NCI-H524 (cell line): ENCODE results near the gene CRTC3.
A peak's percentile ranks its signal among the peaks of the same experiment; 100 is the strongest.

Experiments
- DNase-seq, 2 experiments: peaks; one replicate each; lab custom pipeline; 2025; lab: John Stamatoyannopoulos, UW

CRTC3 gene

GRCh38 chr15:90593499-90594158 is 63.9 kb downstream of the CRTC3 start:
- DNase-seq = no peak

DNA sequence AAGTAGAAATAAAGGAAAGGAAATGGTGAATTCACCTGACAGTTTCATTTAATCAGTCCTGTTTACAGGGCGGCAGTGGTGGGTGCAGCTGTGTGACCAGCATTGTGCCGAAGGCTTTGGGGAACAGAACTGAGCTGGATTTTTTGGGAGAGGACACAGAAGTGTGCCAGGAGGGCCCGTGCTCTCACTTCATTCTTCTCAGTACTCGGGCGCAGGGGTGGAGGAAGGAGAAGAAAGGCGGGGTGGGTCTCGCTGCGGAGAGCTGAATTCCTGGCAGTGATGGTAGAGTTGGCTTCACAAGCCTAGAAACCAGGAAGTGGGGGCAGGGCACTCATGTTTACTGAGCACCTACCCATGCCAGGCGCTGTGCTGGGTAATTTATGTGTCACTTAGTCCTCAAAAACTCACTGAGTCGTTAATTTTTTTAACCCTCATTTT is 64.6 kb downstream of the CRTC3 start:
- DNase-seq = no peak

DNA sequence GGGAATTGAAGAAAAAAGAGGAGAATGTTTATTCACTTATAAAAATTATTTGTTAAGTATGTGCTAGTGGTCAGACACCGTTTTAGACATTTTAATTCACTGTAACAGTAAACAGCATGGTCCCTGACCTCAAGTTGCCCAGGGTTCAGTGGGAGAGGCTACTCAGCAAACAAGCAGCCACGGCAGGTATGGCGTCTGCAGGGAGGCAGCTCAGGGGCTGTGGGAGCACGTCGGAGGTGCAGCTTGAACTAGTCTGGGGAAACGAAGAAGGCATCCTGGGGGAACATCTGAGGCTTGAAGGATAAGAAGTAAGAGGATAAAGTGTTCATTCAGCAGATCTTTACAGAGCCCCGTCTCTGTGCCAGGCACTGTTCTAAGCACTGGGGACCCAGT is 66.0 kb downstream of the CRTC3 start:
- no peak for DNase-seq

DNA sequence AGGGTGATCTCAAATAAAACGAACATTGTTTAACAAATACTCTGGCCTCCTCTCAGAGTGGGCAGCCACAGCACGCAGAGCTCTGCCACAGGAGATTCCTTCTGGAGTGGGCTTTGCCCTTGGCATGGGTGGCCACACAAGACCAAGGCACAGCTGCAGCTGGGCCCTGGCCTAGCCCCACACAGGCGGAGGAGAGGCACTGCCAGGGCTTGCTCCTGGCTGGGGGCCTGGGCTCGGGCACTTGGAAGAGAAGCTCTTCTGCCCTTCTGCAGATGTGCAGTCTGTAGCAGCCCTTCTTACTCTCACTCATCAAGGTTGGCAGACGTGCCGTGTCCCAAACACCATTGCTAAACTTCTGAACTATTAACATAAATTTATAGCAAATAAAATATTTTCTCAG is 67.2 kb downstream of the CRTC3 start:
- no peak for DNase-seq

DNA sequence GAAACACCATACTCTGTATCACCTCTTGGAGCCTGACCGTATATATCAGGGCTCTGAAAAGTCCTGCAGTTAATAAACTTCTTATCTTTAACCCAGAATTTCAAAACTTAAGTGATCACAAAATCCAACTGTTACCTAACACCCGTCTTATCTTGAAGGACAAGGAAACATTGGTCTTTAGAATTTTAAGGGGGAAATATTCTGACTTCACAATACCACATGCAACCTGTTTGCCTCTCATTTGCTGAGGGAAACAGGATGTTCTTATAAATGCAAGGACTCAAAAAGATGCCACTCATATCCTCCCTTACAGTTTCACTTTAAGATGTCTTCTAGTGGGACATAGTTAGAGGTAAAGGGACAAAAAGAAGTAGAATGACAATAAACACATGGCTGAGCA is 67.9 kb downstream of the CRTC3 start:
- no peak for DNase-seq

DNA sequence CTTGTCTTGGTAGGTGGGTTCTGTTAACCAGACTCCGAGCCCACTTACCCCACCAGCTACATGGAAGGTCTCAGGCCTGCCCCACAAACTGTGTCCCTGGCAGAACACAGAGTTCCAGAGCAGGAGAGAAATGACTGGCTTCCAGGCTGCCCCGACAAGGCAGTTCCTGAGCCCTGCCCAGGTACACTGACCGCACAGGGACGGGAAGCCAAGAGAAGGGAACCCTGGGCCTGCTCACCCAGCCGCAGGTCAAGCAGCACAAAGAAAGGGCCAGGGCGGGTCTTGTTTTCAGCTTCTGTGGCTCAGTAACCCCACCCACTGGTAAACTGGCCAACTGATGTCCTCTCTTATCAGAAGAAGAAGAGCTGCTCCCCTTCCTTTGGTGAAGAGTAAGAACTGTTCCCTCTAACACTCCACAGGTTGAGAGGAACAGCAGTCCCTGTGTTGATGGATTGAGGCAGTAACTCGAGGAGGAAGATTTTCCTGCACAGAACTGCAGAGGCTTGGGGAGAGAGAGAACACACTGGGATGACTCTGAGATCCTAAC is 68.4 kb downstream of the CRTC3 start:
- DNase-seq = no peak

DNA sequence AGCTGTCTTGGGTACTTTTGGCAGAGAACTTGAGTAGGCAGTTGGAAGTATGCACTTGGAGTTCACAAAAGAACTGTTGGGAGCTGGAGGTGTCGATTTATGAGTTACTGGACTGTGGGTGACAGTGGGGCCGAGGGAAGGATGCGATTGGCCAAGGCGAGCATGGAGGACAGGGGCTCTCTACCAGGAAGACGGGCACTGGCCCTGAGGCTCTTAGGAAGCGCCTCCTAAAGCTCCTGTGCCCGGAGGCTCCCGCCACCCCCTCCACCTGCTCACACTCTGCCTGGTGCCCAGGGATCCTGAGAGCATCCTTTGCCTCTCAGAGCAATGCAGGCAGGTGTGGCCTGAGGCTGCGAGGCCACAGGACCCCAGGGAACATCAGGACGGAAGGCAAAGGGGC is 69.0 kb downstream of the CRTC3 start:
- DNase-seq = no peak

GRCh38 chr15:90599116-90599515 is 69.4 kb downstream of the CRTC3 start:
- no peak for DNase-seq

DNA sequence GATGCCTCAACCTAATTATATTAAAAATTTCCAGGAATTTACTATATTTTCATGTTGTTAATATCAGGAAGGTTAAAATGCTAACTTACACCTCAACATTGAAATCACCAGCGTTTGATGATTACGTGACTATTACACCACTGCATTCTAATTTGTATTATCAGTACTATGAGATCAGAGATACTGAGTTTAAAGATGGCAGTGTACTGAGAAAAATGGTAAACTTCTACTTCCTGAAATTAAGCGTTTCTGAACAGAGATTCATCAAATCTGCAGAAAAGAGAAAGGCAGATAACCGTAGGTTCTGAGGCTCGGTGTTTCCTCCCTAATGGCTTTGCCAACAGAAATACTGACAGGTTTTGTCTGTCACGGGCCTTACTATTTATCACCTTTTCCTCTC is 69.9 kb downstream of the CRTC3 start:
- no peak for DNase-seq

GRCh38 chr15:90600954-90601353 is 71.2 kb downstream of the CRTC3 start:
- no peak for DNase-seq

- DNase-seq = peak in 1 of 2 experiments; percentile 16
Measured at GRCh38 chr15:90603893-90604292, 74.2 kb downstream of the CRTC3 start.

GRCh38 chr15:90606641-90607040 is 76.9 kb downstream of the CRTC3 start:
- DNase-seq = no peak

DNA sequence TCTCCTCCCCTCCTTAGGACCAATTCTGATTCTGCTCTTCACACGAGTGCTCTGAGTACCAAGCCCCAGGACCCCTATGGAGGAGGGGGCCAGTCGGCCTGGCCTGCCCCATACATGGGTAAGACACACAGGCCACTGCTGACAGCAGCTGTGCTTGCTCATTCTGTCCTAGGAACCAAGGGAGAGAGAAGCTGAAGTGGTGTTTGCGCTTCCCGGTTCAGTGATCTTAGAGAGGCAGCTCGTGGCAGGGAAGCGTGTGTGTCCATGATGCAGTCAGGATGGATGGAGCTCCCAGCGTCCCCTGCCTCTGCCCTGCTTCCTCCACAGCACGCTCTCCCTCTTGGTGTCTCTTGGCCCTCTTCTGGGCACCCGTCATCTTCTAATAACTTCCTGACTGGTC is 77.6 kb downstream of the CRTC3 start:
- no peak for DNase-seq

- DNase-seq = no peak
Measured at GRCh38 chr15:90609242-90610180, 79.8 kb downstream of the CRTC3 start.

- DNase-seq = peak in 1 of 2 experiments; percentile 7
Measured at GRCh38 chr15:90610190-90610589, 80.5 kb downstream of the CRTC3 start.

DNA sequence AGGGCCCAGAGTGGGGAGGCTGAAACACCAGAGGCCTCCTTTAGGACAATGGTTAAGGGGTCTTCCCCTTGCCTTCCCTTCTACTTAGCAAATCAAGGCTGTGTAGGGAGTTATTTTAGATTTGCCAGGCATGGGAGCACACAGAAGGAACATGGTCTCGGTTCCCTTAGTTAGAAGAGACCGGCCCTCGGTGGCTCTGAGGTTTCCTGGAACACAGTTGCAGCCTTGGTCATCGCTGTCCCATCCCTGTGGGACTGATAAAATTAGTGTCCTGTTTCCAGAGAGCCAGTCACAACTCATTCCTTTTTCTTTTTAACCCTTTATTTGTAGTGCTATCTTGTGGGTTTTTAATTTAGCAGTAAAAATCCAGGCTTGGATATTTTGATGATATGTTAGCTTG is 81.4 kb downstream of the CRTC3 start:
- no peak for DNase-seq

- no peak for DNase-seq
Measured at GRCh38 chr15:90617171-90617570, 87.4 kb downstream of the CRTC3 start.

DNA sequence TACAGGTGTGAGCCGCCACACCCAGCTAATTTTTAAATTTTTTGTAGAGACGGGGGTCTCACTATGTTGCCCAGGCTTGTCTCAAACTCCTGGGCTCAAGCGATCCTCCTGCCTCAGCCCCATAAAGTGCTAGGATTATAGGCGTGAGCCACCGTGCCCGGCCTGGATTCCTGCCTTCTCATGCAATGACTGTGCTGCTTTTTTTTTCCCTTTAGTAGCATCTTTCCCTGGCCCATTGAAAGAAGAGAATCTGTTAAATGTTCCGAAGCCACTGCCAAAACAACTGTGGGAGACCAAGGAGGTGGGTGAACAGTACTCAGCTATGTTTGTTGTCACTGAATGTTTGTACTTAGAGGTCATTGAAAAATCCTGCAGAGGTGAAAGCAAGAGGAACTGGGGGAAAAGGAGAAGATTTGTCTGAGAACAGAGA is 88.0 kb downstream of the CRTC3 start:
- DNase-seq = no peak

DNA sequence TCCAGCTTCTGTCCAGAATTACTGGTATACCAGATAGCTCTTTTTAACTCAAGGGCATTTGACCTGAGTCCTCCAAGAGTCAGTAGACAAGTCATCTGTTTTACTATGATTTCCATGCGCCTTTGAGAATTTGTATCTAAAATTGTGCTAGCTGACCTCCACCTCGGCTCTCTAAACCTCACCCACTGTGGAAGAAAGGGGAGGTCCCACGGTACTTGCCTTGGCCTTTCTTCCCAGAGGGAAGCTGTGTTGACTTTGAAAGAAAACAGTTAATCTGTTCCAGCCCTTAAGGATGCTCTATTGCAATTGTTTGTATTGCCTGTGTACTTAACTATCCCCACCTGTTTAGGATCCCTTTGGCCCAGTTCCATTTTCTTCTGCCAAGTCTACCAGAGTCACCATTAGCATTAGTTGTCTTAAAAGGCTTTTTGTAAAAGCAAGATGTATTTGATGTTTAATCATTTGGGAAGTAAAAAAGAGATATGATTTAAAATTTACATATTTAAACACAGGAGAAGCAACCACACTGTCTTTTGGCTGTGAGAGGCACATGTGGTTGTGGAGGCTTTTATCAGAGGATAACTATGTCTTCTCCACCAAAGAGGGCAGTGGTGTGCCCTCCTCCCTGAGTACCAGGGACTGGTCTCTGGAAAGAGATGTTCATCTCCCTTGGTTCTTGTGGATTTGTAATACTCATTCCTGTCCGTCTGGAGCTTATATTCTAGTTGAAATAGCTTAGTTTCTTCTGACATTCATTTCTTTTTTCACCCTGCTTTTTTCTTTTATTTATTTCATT is 88.8 kb downstream of the CRTC3 start:
- DNase-seq = no peak

GRCh38 chr15:90619468-90619867 is 89.7 kb downstream of the CRTC3 start:
- no peak for DNase-seq

- no peak for DNase-seq
Measured at GRCh38 chr15:90619939-90620338, 90.2 kb downstream of the CRTC3 start.

GRCh38 chr15:90620379-90621067 is 90.8 kb downstream of the CRTC3 start:
- DNase-seq = no peak
